Measurements from ENCODE around the gene FANK1. TPM values are rescaled to one million over a fixed set of nuclear protein-coding genes. Genes with fewer than 3 reads are reported as not detected.

Gene FANK1
- polyA plus RNA-seq, 1 of the 3 experiments (the other 2 are of a cell fraction): 12.3 TPM

DNA sequence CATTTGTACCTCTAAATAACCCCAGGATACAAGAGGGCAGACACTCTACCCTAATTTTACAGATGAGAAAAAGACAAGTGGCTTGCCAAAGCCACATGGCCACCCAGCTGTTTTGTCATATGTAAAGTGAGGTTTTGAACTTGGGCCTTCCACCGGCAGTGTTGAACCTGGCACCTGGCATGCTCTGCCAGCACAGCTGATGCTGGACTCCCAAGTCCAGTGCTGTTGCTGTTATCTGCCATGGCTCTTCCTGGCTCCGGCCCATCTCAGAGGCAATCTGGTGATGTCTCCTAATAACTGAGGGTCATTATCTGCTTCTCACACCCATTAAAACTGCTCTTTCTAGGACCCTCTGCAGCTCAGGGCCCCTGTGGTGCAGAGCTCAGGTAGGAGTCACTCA, 48.0 kb upstream of the FANK1 start:
- Histone ChIP-seq H3K79me2 (ENCODE audit: insufficient read depth) (no peaks in the 10 kb centered on the region), H3K27me3 (ENCODE audit: insufficient read depth) (no peaks in the 10 kb centered on the region), H3K4me1 (ENCODE audit: control insufficient read depth in 1 of 2, insufficient read depth in 2 of 2, low read depth in 1 of 2, low read length in 1 of 2) (peaks cover 0 to 2% of the 10 kb centered on the region in 2 experiments; a peak in 1 of 4 replicates), H3K36me3 (replicated peaks in 1 of 2; ENCODE audit: control insufficient read depth in 1 of 2, insufficient read depth in 2 of 2, low read length in 1 of 2) (peaks cover 33 to 62% of the 10 kb centered on the region in 2 experiments), H3K4me3 (ENCODE audit: low read depth in 2 of 2, low read length in 1 of 2) (no peak overlapping the region), H3K4me2 (no peak overlapping the region), H3F3A (replicated peaks; ENCODE audit: insufficient read depth) (no peaks in the 10 kb centered on the region), H2AFZ (ENCODE audit: low read depth) (no peak overlapping the region), H3K9me3 (no peaks in the 10 kb centered on the region), H3K27ac (ENCODE audit: low read depth in 2 of 2, low read length in 1 of 2) (no peak overlapping the region), H3K9ac (no peak overlapping the region), H4K20me1 (ENCODE audit: insufficient read depth) (no peaks in the 10 kb centered on the region), H3K9me2 (no peaks in the 10 kb centered on the region)
- TF ChIP-seq TEAD4 (IDR thresholded peaks at IDR 0.05; ENCODE audit: borderline replicate concordance, insufficient read depth) (no peak), FOSL2 (IDR thresholded peaks at IDR 0.05; ENCODE audit: borderline replicate concordance, low read depth) (no peak), RAD21 (IDR thresholded peaks at IDR 0.05; ENCODE audit: low read length) (no peak), MXI1 (IDR thresholded peaks at IDR 0.05; ENCODE audit: low read depth, low read length) (no peak), RCOR1 (IDR thresholded peaks at IDR 0.05; ENCODE audit: low read length) (no peak)
- TF ChIP-seq, protein P1, sequence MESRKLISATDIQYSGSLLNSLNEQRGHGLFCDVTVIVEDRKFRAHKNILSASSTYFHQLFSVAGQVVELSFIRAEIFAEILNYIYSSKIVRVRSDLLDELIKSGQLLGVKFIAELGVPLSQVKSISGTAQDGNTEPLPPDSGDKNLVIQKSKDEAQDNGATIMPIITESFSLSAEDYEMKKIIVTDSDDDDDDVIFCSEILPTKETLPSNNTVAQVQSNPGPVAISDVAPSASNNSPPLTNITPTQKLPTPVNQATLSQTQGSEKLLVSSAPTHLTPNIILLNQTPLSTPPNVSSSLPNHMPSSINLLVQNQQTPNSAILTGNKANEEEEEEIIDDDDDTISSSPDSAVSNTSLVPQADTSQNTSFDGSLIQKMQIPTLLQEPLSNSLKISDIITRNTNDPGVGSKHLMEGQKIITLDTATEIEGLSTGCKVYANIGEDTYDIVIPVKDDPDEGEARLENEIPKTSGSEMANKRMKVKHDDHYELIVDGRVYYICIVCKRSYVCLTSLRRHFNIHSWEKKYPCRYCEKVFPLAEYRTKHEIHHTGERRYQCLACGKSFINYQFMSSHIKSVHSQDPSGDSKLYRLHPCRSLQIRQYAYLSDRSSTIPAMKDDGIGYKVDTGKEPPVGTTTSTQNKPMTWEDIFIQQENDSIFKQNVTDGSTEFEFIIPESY (IDR thresholded peaks at IDR 0.05; ENCODE audit: borderline replicate concordance, low read depth): no peak
- TF ChIP-seq, protein P2, sequence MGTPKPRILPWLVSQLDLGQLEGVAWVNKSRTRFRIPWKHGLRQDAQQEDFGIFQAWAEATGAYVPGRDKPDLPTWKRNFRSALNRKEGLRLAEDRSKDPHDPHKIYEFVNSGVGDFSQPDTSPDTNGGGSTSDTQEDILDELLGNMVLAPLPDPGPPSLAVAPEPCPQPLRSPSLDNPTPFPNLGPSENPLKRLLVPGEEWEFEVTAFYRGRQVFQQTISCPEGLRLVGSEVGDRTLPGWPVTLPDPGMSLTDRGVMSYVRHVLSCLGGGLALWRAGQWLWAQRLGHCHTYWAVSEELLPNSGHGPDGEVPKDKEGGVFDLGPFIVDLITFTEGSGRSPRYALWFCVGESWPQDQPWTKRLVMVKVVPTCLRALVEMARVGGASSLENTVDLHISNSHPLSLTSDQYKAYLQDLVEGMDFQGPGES (IDR thresholded peaks at IDR 0.05; ENCODE audit: low read depth, low read length): no peak
- ChIA-PET CTCF (no interaction called here), POLR2A (no interaction called here)
- WGBS (ENCODE audit: low lambda C conversion rate): 100% methylated on average over 1 of the region's 2 CpGs
- no peak for DNase-seq

DNA sequence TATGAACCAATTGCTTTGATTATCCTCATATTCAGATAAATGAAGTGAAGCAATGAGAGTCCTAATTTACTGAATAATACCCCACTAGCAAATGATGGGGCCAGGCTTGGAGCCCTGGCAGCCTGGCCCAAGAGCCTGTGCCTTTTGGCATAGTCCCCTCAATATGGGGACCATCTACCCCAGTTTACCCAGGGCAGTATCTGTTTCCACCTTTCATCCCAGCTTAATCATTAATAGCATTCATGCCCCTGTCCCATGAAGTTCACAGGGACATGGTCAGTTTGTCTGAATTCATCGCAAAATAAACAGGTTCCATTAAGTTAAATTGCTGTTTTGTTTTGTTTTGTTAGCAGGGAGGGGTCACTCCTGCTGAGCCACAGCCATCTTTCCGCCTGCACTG, 47.5 kb upstream of the FANK1 start:
- Histone ChIP-seq H2AFZ (ENCODE audit: low read depth) (no peak overlapping the region), H3K4me2 (no peak overlapping the region), H3K4me1 (ENCODE audit: control insufficient read depth in 1 of 2, insufficient read depth in 2 of 2, low read depth in 1 of 2, low read length in 1 of 2) (no peaks in the 10 kb centered on the region; a peak in 1 of 4 replicates), H3K79me2 (ENCODE audit: insufficient read depth) (no peaks in the 10 kb centered on the region), H3K36me3 (replicated peaks in 1 of 2; ENCODE audit: control insufficient read depth in 1 of 2, insufficient read depth in 2 of 2, low read length in 1 of 2) (peaks cover 33 to 66% of the 10 kb centered on the region in 2 experiments), H3K9me3 (no peaks in the 10 kb centered on the region), H3K9ac (no peak overlapping the region), H3K27ac (ENCODE audit: low read depth in 2 of 2, low read length in 1 of 2) (no peak overlapping the region), H4K20me1 (ENCODE audit: insufficient read depth) (no peaks in the 10 kb centered on the region), H3K4me3 (ENCODE audit: low read depth in 2 of 2, low read length in 1 of 2) (no peak overlapping the region), H3K9me2 (no peaks in the 10 kb centered on the region), H3F3A (replicated peaks; ENCODE audit: insufficient read depth) (no peaks in the 10 kb centered on the region), H3K27me3 (ENCODE audit: insufficient read depth) (no peaks in the 10 kb centered on the region)
- POLR2A ChIA-PET: no interaction called here
- TF ChIP-seq, protein P3, sequence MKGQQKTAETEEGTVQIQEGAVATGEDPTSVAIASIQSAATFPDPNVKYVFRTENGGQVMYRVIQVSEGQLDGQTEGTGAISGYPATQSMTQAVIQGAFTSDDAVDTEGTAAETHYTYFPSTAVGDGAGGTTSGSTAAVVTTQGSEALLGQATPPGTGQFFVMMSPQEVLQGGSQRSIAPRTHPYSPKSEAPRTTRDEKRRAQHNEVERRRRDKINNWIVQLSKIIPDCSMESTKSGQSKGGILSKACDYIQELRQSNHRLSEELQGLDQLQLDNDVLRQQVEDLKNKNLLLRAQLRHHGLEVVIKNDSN (IDR thresholded peaks at IDR 0.05; ENCODE audit: borderline replicate concordance, low read depth): no peak
- TF ChIP-seq, protein P4, sequence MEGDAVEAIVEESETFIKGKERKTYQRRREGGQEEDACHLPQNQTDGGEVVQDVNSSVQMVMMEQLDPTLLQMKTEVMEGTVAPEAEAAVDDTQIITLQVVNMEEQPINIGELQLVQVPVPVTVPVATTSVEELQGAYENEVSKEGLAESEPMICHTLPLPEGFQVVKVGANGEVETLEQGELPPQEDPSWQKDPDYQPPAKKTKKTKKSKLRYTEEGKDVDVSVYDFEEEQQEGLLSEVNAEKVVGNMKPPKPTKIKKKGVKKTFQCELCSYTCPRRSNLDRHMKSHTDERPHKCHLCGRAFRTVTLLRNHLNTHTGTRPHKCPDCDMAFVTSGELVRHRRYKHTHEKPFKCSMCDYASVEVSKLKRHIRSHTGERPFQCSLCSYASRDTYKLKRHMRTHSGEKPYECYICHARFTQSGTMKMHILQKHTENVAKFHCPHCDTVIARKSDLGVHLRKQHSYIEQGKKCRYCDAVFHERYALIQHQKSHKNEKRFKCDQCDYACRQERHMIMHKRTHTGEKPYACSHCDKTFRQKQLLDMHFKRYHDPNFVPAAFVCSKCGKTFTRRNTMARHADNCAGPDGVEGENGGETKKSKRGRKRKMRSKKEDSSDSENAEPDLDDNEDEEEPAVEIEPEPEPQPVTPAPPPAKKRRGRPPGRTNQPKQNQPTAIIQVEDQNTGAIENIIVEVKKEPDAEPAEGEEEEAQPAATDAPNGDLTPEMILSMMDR (IDR thresholded peaks at IDR 0.05): no peak
- no peak for TF ChIP-seq TAF1 (IDR thresholded peaks at IDR 0.05; ENCODE audit: borderline replicate concordance, low read depth, low read length)
- TF ChIP-seq, protein P2 (IDR thresholded peaks at IDR 0.05; ENCODE audit: low read depth, low read length): no peak
- TF ChIP-seq FOXM1 (IDR thresholded peaks at IDR 0.05; ENCODE audit: low read depth): no peak
- no peak for TF ChIP-seq RXRA (IDR thresholded peaks at IDR 0.05; ENCODE audit: borderline replicate concordance, low read depth)
- TF ChIP-seq EP300 (IDR thresholded peaks at IDR 0.05; ENCODE audit: borderline replicate concordance in 1 of 2, low read depth in 1 of 2, low read length in 1 of 2): no peak
- TF ChIP-seq FOSL2 (IDR thresholded peaks at IDR 0.05; ENCODE audit: borderline replicate concordance, low read depth): no peak
- no peak for TF ChIP-seq MEF2A (IDR thresholded peaks at IDR 0.05; ENCODE audit: borderline replicate concordance, low read depth)
- TF ChIP-seq GABPA (IDR thresholded peaks at IDR 0.05; ENCODE audit: low read depth): no peak
- TF ChIP-seq MXI1 (IDR thresholded peaks at IDR 0.05; ENCODE audit: low read depth, low read length): no peak
- TF ChIP-seq, protein P5, sequence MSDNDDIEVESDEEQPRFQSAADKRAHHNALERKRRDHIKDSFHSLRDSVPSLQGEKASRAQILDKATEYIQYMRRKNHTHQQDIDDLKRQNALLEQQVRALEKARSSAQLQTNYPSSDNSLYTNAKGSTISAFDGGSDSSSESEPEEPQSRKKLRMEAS (IDR thresholded peaks at IDR 0.05; ENCODE audit: low read depth): no peak
- no peak for TF ChIP-seq SMC3 (IDR thresholded peaks at IDR 0.05; ENCODE audit: low read depth, low read length)
- no peak for TF ChIP-seq TCF12 (IDR thresholded peaks at IDR 0.05)
- no peak for TF ChIP-seq EZH2phosphoT487 (IDR thresholded peaks at IDR 0.05; ENCODE audit: borderline replicate concordance, low read depth)
- no peak for TF ChIP-seq TEAD4 (IDR thresholded peaks at IDR 0.05; ENCODE audit: borderline replicate concordance, insufficient read depth)
- TF ChIP-seq NRF1 (IDR thresholded peaks at IDR 0.05; ENCODE audit: low read depth, low read length): no peak
- no peak for DNase-seq
- WGBS (ENCODE audit: low lambda C conversion rate): 100% methylated on average over 2 of the region's 2 CpGs
- CTCF ChIA-PET: no interaction called here

Measured in SK-N-SH (cell line).